ENCODE results near the gene RBM47.
"Not testable (repeated sequence)": the region's sequence is repeated elsewhere in the genome, so short reads cannot be mapped to it uniquely, and the experiment has no call there.

Gene RBM47

GRCh38 chr4:40417941-40418340 is 211.7 kb downstream of the RBM47 start:
- DNase-seq = no peak

GRCh38 chr4:40414673-40415072 is 215.0 kb downstream of the RBM47 start:
- no peak for DNase-seq

DNA sequence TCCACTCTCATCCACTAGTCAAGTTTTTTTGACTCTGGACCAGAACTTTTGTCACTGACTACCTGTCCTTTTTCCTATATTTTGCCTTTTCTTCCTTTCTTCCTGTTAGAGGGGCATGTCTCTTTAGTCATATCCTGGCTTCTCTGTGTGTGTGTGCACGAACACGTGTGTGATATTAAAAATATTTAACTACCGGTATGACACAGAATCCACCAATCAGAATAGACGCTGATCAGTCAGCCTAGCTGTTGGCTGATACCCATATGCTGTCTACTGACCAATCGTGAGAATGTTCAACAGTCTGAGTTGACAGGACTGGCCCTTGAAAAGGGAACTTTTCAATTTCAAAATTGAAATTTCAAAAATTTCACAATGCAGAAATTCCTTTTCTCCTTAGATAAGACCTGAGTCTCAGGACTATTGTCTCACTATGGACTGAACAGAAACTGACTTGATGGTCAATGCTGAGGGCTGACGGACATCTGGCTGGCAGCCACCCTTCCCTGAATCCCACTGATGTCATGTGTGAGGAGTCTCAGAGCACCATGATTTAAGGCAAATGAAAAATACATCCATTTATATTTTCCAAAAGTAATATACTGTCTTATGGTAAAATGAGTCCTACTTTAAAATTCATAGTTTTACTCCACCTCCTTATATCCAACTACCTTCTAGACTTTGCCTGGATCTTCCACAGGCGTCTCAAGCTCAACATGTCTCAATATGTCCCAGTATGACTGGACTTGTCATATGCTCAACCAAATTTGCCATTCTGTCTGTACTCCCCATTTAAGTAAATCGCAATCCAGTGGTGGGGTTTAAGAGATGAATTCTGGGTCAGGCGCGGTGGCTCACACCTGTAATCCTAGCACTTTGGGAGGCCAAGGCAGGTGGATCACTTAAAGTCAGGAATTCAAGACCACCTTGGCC is 216.5 kb downstream of the RBM47 start:
- DNase-seq = no peak

GRCh38 chr4:40412388-40412787 is 217.3 kb downstream of the RBM47 start:
- DNase-seq = no peak

GRCh38 chr4:40409835-40410234 is 219.8 kb downstream of the RBM47 start:
- DNase-seq = no peak

- DNase-seq = not testable (repeated sequence)
Measured at GRCh38 chr4:40407468-40407867, 222.2 kb downstream of the RBM47 start.

DNA sequence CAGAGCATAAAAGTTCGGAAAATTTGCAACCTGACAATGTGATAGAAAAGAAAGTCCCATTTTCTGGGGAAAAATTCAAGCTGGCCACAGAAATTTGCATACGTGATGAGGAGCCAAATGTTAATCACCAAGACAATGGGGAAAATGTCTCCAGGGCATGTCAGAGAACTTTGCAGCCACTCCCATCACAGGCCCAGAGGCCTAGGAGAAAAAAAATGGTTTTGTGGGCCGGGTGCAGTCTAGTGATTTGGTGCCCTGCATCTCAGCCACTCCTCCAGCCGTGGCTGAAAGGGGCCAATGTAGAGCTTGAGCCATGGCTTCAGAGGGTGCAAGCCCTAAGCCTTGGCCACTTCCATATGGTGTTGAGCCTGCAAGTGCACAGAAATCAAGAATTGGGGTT is 223.3 kb downstream of the RBM47 start:
- no peak for DNase-seq

GRCh38 chr4:40405193-40405592 is 224.5 kb downstream of the RBM47 start:
- DNase-seq = no peak

GRCh38 chr4:40403081-40403480 is 226.6 kb downstream of the RBM47 start:
- DNase-seq = no peak

GRCh38 chr4:40402556-40402955 is 227.1 kb downstream of the RBM47 start:
- DNase-seq = no peak

- DNase-seq = no peak
Measured at GRCh38 chr4:40401631-40402030, 228.0 kb downstream of the RBM47 start.

DNA sequence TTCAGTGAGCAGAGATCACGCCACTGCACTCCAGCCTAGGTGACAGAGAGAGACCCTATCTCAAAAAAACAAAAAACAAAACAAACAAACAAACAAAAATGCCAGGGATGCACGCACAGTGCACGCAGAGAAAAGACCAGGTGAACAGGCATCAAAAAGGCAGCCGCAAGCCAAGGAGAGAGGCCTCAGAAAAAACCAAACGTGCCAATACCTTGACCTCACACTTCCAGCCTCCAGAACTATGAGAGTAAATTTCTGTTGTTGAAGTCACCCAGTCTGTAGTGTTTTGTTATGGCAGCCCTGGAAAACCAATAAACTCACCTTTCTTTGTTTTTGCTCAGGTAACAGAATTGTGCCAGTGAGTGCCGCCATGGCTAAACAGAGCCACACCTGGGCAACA is 228.6 kb downstream of the RBM47 start:
- DNase-seq = no peak

DNA sequence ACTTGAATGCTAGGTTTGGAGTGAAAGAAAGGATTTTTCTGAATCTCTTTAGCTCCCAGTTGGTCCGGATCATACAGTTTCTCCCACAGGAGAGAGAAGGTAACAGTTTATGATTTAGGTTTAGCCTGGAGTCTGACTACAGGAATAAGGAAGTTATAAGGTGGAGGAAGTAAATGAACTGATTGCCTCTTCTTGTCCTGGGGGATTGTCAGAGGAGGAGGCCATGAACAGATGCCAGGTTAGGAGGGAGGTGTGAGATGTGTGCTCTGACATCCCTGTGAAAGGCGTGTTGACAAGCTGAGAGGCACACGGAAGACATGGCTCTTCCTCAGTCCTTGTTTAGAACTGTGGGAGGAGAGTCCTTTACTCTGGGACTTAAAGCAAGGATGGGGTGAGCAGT is 230.1 kb downstream of the RBM47 start:
- DNase-seq = no peak

DNA sequence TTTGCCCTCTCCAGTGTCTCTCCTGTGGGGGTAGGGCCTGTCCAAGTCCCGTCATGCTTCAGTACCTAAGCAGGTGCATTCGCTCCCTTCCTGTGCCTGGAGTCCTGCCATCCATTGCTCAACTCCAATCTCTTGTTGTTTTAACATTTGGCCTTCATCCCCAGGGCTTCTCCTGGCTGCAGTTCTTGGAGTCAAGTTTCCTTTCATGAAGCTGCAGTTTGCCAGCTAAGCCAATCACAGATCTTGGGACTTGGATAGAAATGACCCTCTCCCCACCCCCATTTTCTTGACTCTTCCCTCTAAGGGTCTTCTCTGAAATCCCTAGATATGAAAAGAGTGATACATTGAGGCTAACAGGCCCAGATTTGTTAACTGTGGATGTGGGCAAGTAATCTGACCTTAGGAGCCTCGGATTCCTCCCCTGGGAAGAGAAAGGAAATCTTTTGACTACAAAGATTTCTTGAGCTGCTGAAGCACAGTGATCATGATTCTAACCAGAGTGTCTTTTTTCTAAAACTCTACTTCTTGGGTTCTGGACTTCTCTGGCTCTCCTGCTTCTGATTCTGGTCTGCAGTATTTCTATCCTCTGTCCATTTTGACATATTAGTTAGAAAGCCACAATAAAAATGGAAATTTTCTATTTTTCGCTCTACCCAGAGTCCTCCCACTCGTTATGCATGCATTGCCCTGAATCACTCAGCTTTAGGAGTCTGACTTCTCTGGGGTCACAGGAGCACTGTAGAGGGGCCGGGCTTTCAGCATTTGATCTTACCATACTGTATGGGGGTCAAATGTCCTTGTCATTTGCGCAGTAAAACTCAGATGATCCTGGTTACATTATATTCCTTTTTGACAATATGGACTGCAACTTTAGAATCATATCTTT is 233.5 kb downstream of the RBM47 start:
- DNase-seq = no peak

DNA sequence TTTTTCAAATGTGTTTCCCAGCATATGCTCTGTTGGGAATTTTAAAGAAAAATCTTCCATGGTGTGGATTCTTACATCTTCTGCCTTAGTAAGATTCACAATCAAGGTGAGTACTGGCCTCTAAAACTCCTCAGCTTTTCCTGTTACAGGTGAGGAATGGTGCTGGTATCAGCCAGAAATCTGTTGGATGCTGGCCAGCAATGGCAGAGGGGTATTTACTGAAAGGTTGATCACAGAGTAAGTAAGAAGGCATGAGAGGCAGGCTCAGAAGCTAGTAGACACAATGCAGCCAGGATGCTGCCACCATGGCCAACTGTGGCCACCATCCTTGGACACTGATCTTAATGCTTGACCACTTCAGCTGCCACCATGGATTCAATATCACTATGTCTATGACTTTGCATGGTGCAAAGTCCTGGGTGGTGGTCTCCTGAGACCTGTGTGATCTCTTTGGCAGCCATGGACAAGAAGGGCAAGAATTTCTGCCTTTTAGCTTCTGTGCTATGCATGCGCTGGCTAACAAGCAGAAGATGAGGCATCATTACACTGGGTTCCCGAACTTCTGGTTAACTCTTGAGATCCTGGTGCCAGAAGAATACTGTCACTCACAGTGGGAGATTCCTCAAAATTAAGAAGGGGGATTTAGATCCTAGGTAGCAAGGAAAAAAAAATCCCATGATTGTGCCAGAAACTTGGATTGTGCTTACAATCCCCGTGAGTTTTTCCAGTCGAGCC is 234.3 kb downstream of the RBM47 start:
- DNase-seq = no peak

GRCh38 chr4:40394236-40394635 is 235.4 kb downstream of the RBM47 start:
- no peak for DNase-seq

DNA sequence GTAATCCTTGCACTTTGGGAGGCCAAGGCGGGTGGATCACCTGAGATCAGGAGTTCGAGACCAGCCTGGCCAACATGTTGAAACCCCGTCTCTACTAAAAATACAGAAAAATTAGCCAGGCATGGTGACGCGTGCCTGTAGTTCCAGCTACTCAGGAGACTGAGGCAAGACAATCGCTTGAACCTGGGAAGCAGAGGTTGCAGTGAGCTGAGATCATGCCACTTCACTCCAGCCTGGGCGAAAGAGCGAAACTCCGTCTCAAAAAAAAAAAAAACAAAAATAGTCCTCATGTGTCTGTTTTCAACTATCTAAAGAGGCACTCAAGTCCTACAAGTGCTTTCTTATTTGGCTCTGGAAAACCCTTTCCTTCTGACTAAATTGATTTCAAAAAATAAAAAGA is 237.4 kb downstream of the RBM47 start:
- DNase-seq = not testable (repeated sequence)

- DNase-seq = no peak
Measured at GRCh38 chr4:40389986-40390385, 239.7 kb downstream of the RBM47 start.

GRCh38 chr4:40388239-40388638 is 241.4 kb downstream of the RBM47 start:
- DNase-seq = no peak

DNA sequence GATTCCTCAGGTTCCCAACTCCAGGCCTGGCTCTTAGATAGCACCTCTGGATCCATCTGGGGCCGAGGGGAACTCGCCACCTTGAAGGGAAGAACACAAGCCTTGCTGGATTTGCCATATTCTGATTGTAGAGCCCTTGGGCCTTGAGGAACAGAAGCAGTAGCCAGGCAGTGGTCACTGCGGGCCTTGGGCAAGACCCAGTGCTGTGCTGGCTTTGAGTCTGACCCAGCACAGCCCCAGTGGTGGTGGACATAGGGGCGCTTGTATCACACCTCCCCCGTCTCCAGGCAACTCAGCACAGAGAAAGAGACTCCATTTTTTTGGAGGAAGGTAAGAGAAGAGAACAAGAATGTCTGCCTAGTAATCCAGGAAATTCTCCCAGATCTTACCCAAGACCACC is 249.0 kb downstream of the RBM47 start:
- no peak for DNase-seq

DNA sequence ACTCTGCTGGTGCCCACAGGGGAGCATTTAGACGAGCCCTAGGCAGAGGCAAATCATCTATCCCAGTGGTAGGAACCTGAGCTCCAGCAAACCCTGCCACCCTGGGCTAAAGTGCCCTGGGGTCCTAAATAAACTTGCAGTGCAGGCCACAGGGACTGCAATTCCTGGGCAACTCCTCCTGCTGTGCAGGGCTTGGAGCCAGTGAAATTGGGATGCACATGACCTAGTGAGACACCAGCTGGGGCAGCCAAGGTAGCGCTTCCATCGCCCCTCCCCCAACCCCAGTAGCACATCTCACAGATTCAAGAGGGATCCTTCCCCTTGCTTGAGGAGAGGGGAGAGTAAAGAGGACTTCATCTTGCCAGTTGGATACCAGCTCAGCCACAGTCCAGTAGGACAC is 250.4 kb downstream of the RBM47 start:
- no peak for DNase-seq

- DNase-seq = no peak
Measured at GRCh38 chr4:40378619-40379018, 251.0 kb downstream of the RBM47 start.

All from nucleus accumbens (tissue), 56 donors.